Upper lobe of left lung (tissue), 4 donors: Measurements from ENCODE around the gene SMURF2.

Source experiments
- EP300 ChIP-seq, 4 donors: sonication (generic); formaldehyde crosslinking; IDR thresholded peaks; one replicate each; pipeline ENCODE4 v1.5.1; 2017; ENCODE audit warnings: antibody characterized with exemption in 4 of 4, control low read depth in 2 of 4
- POLR2A ChIP-seq, 4 donors: fragments of 450-650 bp; IDR thresholded peaks; one replicate each; pipeline ENCODE4 v1.5.1; 2016 to 2017; ENCODE audit warnings: antibody characterized with exemption in 4 of 4, mild to moderate bottlenecking in 2 of 4
- POLR2AphosphoS5 ChIP-seq, 2 donors: sonication (generic); formaldehyde crosslinking; IDR thresholded peaks; one replicate each; pipeline ENCODE4 v1.5.1; 2017; ENCODE audit warnings: antibody characterized with exemption in 2 of 2
- TF ChIP-seq, protein P1 (sequence below), 6 experiments: fragments of 450-650 bp in 4 of 6; fragments of 200-600 bp in 2 of 6; sonication (generic) in 2 of 6; IDR thresholded peaks; one replicate each; pipeline ENCODE4 v1.5.1; 2016 to 2019; ENCODE audit warnings: antibody characterized with exemption in 6 of 6

DNA sequence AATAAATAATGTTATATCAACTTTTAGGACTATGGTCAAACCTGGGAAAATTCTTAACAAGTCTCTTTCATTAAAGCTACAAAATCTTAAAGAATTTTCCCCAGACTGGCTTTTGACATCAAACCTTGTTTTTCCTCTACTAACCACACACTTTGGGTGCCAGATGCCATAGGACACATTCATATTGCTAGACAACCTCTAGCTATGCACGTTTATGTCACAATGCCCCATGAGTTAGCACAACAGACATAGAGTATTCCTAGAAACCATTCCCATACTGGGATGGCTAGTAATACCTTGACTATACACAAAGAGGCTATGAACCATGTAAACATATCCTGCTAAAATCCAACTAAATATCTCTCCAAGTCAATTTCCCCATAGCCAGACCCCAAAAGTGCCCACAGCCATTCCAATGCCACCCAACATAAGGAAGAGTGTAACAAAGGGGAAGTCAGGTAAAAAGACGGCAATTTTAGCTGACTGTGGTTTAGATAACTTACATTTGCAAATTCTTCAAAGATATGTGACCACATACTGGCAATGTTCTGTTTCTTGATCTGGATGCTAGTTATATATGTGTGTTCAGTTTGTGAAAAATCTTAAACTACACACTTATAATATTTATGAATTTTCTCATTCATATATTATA, 23.4 kb downstream of the SMURF2 start:
- TF ChIP-seq, protein P1, sequence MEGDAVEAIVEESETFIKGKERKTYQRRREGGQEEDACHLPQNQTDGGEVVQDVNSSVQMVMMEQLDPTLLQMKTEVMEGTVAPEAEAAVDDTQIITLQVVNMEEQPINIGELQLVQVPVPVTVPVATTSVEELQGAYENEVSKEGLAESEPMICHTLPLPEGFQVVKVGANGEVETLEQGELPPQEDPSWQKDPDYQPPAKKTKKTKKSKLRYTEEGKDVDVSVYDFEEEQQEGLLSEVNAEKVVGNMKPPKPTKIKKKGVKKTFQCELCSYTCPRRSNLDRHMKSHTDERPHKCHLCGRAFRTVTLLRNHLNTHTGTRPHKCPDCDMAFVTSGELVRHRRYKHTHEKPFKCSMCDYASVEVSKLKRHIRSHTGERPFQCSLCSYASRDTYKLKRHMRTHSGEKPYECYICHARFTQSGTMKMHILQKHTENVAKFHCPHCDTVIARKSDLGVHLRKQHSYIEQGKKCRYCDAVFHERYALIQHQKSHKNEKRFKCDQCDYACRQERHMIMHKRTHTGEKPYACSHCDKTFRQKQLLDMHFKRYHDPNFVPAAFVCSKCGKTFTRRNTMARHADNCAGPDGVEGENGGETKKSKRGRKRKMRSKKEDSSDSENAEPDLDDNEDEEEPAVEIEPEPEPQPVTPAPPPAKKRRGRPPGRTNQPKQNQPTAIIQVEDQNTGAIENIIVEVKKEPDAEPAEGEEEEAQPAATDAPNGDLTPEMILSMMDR (IDR thresholded peaks at IDR 0.05), result no peak
- TF ChIP-seq POLR2A (IDR thresholded peaks at IDR 0.05) (no peak), EP300 (IDR thresholded peaks at IDR 0.05) (no peak), POLR2AphosphoS5 (IDR thresholded peaks at IDR 0.05) (no peak)
